ENCODE data around the gene TUBGCP2.

TUBGCP2 gene, protein sequence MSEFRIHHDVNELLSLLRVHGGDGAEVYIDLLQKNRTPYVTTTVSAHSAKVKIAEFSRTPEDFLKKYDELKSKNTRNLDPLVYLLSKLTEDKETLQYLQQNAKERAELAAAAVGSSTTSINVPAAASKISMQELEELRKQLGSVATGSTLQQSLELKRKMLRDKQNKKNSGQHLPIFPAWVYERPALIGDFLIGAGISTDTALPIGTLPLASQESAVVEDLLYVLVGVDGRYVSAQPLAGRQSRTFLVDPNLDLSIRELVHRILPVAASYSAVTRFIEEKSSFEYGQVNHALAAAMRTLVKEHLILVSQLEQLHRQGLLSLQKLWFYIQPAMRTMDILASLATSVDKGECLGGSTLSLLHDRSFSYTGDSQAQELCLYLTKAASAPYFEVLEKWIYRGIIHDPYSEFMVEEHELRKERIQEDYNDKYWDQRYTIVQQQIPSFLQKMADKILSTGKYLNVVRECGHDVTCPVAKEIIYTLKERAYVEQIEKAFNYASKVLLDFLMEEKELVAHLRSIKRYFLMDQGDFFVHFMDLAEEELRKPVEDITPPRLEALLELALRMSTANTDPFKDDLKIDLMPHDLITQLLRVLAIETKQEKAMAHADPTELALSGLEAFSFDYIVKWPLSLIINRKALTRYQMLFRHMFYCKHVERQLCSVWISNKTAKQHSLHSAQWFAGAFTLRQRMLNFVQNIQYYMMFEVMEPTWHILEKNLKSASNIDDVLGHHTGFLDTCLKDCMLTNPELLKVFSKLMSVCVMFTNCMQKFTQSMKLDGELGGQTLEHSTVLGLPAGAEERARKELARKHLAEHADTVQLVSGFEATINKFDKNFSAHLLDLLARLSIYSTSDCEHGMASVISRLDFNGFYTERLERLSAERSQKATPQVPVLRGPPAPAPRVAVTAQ

DNA sequence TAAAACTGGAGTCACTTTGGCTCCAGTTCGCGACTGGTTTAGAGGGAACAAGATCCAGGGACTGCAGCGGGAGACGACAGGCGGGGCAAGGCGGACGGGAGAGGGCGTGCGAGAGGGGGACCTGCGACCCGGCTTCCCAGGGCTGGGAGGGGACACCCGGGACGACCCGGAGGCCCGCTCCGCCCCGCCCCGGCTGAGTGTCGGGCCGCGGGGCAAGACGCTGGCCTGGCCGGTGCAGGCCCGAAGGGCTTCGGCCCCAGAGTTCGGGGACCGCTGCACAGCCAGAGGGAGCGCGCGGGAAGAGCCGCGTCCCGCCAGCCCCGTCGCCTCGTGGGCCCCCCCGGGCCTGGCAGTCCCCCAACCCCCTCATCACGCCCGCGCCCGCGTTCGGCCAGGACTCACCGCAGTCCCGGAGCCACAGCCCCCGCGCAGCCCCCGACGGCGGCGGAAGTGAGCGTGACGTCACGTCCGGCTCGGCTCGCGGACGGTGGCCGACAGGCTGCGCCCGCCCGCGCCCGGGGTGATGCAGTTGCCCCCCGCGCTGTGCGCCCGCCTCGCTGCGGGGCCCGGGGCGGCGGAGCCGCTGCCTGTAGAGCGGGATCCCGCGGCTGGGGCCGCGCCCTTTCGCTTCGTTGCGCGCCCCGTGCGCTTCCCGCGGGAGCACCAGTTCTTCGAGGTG is at the start of gene TUBGCP2, which contains the start of gene ZNF511:
Gene TUBGCP2 (minus strand): TSS at position 452 of the 679 bp plus-strand sequence. CDS start 5,931 bp downstream, outside the sequence.
Gene ZNF511 (plus strand): TSS at position 494 of the 679 bp plus-strand sequence. CDS start 30 bp downstream, at position 524.
- Histone ChIP-seq H3K27me3 (replicated peaks) (no peaks in the 10 kb centered on the region), H3K4me3 (ENCODE audit: low read depth, low read length) (peak within 1 kb of the TSS; percentile 82), H3K36me3 (replicated peaks) (peaks cover 5% of the 10 kb centered on the region), H3K27ac (peak within 1 kb of the TSS; percentile 93)
- in situ Hi-C loops (cut with HindIII; ENCODE audit: low pct_ligation_motif_present, low sequenced_read_pairs) = no loop called here
- TF ChIP-seq, protein P1, sequence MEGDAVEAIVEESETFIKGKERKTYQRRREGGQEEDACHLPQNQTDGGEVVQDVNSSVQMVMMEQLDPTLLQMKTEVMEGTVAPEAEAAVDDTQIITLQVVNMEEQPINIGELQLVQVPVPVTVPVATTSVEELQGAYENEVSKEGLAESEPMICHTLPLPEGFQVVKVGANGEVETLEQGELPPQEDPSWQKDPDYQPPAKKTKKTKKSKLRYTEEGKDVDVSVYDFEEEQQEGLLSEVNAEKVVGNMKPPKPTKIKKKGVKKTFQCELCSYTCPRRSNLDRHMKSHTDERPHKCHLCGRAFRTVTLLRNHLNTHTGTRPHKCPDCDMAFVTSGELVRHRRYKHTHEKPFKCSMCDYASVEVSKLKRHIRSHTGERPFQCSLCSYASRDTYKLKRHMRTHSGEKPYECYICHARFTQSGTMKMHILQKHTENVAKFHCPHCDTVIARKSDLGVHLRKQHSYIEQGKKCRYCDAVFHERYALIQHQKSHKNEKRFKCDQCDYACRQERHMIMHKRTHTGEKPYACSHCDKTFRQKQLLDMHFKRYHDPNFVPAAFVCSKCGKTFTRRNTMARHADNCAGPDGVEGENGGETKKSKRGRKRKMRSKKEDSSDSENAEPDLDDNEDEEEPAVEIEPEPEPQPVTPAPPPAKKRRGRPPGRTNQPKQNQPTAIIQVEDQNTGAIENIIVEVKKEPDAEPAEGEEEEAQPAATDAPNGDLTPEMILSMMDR (IDR thresholded peaks at IDR 0.05; ENCODE audit: low read depth, low read length, missing control alignments) = peak; percentile 34
- peak; percentile 66 for DNase-seq

DNA sequence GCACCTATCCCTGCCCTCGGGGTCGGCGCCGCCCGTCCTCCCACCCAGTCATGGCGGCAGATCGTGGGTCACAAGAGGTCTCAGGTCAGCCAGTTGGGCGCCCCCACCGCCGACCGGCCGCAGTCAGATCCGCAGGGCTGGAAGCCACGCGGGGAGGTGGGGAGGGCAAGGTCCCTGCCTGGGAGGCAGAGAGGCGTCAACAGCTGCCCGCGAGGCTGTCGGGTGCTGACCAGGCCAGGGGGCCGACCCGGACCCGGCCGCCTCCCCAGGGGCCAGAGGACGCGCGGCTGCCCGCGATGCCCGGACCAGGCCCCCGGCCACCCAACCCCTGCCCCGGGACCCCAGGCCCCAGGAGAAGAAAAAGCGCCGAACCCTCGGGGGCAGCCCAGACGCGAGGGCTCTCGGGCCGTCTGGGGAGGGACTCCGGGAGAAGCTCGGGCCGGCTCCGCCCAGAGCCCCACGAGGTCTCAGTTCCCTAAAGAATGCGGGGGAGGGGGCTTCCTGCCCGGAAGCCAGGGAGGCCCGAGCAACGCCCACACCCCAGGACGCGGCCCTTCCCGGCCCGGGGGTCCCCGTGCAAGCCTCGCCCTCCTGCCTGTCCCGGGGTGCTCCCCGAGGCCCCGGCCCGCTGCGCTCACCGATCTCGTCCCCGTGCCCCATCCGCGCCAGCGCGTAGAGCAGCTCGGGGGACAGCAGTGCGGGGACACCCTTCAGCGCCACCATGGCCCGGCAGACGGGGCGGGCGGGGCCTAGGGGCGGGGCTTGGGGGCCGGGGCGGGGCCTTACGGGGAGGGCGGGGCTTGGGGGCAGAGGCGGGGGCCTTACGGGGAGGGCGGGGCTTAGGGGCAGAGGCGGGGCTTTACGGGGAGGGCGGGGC is 48.9 kb upstream of the TUBGCP2 start, which contains the start of gene FUOM:
Gene FUOM (minus strand): TSS at position 735 of the 877 bp plus-strand sequence. CDS start 12 bp downstream, at position 723.
- in situ Hi-C loops (cut with HindIII; ENCODE audit: low pct_ligation_motif_present, low sequenced_read_pairs) = no loop called here
- peak within 1 kb of the TSS; percentile 56 for H3K4me3 ChIP-seq (ENCODE audit: low read depth, low read length)
- peaks cover 6% of the 10 kb centered on the region for H3K36me3 ChIP-seq (replicated peaks)
- no peak within 1 kb of the TSS for H3K27ac ChIP-seq
- peak; percentile 44 for DNase-seq
- H3K27me3 ChIP-seq (replicated peaks) = no peaks in the 10 kb centered on the region
- TF ChIP-seq, protein P1 (IDR thresholded peaks at IDR 0.05; ENCODE audit: low read depth, low read length, missing control alignments) = no peak

DNA sequence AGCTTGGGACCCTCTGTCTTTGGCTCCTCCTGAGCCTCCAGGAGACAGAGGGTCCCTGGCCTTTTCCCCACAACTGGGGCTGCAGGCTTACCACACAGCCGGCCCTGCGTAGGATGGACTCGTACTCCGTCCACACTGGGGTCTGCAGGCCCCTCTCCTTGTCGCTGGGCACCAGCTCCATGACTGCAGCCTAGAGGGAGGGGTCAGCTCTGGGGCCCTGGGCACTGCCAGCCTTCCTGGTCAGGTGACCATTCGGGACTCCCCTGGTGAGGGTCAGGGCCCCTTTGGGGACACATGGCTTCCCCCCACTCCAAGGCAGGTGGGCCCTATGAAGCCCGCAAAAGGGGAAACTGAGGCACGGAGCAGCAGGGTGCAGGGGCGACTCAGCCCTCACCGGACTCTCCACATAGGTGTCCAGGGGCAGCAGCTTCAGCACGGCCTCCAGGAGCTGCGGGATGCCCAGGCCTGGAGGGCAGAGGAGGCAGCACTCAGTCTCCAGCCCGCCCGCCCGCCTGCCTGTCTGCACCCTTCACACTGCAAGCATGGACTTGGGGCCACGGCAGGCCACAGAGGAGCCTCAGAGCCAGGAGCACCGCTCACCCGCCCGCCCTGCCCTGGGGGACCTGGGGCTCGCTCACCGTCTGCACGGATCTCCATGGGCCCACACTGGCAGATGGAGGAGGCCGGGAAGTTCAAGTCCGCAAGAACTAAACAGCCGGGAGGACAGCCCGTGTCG is 48.0 kb upstream of the TUBGCP2 start:
- in situ Hi-C loops (cut with HindIII; ENCODE audit: low pct_ligation_motif_present, low sequenced_read_pairs) = no loop called here
- Histone ChIP-seq H3K27me3 (replicated peaks) (no peaks in the 10 kb centered on the region), H3K27ac (no peak overlapping the region), H3K4me3 (ENCODE audit: low read depth, low read length) (peak overlapping the region; percentile 56), H3K36me3 (replicated peaks) (no peaks in the 10 kb centered on the region)
- TF ChIP-seq, protein P1 (IDR thresholded peaks at IDR 0.05; ENCODE audit: low read depth, low read length, missing control alignments) = no peak
- DNase-seq = no peak

DNA sequence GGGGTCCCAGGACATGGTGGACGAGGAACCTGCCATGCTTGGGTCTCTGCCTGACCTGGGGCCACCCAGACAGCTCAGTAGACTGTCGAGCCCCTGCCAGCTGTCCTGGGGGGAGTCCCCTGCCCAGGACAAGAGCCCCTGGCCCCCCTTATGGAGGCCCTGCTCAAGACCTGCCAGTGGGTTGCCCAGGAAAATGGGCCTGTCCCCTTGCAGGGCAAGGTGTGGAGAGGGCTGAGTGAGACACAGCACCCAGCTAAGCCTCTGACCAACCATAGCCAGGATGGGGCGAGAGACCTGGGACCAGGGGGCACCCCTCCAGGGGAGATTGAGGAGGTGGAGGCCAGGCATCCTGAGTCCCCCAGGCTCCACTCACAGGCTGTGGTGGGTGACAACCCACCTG is 47.3 kb upstream of the TUBGCP2 start:
- in situ Hi-C loops (cut with HindIII; ENCODE audit: low pct_ligation_motif_present, low sequenced_read_pairs) = no loop called here
- no peak for DNase-seq
- no peaks in the 10 kb centered on the region for H3K27me3 ChIP-seq (replicated peaks)
- no peaks in the 10 kb centered on the region for H3K36me3 ChIP-seq (replicated peaks)
- TF ChIP-seq, protein P1 (IDR thresholded peaks at IDR 0.05; ENCODE audit: low read depth, low read length, missing control alignments) = no peak
- H3K4me3 ChIP-seq (ENCODE audit: low read depth, low read length) = no peak overlapping the region
- H3K27ac ChIP-seq = no peak overlapping the region

Data from brain microvascular endothelial cell (primary cell).